ENCODE measurements around the gene AP3M1. TPM values are rescaled to one million over a fixed set of nuclear protein-coding genes. Genes with fewer than 3 reads are reported as not detected.

Gene AP3M1
- total RNA-seq, 1 experiment from 2014 or later, result 52.9 TPM

DNA sequence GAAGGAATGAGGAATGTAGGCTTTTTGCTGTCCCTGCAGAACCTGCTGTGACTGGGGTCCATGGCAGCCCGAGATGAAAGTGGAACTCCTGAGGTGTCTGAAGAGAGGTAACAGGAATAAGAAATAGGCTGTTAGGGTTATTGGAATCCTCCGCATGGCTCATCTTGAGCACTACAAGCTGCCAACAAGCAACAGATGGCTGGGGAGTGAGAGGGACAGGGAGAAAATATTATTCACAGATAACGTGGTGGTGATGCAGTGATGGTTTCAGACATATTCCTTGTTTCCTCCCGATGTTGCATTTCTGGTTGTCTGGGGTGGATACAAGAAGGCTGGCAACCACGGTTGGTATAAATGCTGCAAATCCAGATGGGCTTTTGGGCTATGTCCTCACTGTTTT is 46.1 kb downstream of the AP3M1 start:
- DNase-seq, result no peak
- Histone ChIP-seq H4K20me1 (ENCODE audit: insufficient read depth, low read depth, low read length) (no peaks in the 10 kb centered on the region), H3K4me3 (ENCODE audit: low read length) (no peak overlapping the region), H3K36me3 (ENCODE audit: insufficient read depth, low read length) (peaks cover 34% of the 10 kb centered on the region; the same call in 1 of the 2 replicates), H3K9me2 (replicated peaks; ENCODE audit: insufficient read depth, low read length) (no peaks in the 10 kb centered on the region), H3K27me3 (ENCODE audit: low read length) (no peaks in the 10 kb centered on the region), H3K27ac (ENCODE audit: low read length) (no peak overlapping the region), H3K4me1 (ENCODE audit: low read length) (peaks cover 10% of the 10 kb centered on the region), H3K79me2 (ENCODE audit: low read length) (no peaks in the 10 kb centered on the region), H3K9ac (ENCODE audit: low read length) (no peak overlapping the region), H2AFZ (ENCODE audit: low read length) (no peak overlapping the region), H3K4me2 (ENCODE audit: low read depth, low read length, poor library complexity, severe bottlenecking) (no peak overlapping the region), H3K9me3 (ENCODE audit: low read length) (no peaks in the 10 kb centered on the region)

- no peak overlapping the region for H3K9ac ChIP-seq (ENCODE audit: low read length)
- H3K27me3 ChIP-seq (ENCODE audit: low read length), result no peaks in the 10 kb centered on the region
- no peak overlapping the region for H3K4me3 ChIP-seq (ENCODE audit: low read length)
- no peak overlapping the region for H3K27ac ChIP-seq (ENCODE audit: low read length)
- no peaks in the 10 kb centered on the region for H3K9me2 ChIP-seq (replicated peaks; ENCODE audit: insufficient read depth, low read length)
- no peaks in the 10 kb centered on the region for H3K9me3 ChIP-seq (ENCODE audit: low read length)
- H3K36me3 ChIP-seq (ENCODE audit: insufficient read depth, low read length), result peaks cover 30% of the 10 kb centered on the region; the same call in 1 of the 2 replicates
- H4K20me1 ChIP-seq (ENCODE audit: insufficient read depth, low read depth, low read length), result no peaks in the 10 kb centered on the region
- no peak overlapping the region for H3K4me2 ChIP-seq (ENCODE audit: low read depth, low read length, poor library complexity, severe bottlenecking)
- DNase-seq, result peak; percentile 81
- H2AFZ ChIP-seq (ENCODE audit: low read length), result no peak overlapping the region
- no peaks in the 10 kb centered on the region for H3K79me2 ChIP-seq (ENCODE audit: low read length)
- H3K4me1 ChIP-seq (ENCODE audit: low read length), result peaks cover 12% of the 10 kb centered on the region
These were observed 46.9 kb downstream of the AP3M1 start for GRCh38 chr10:74103560-74104258.

DNA sequence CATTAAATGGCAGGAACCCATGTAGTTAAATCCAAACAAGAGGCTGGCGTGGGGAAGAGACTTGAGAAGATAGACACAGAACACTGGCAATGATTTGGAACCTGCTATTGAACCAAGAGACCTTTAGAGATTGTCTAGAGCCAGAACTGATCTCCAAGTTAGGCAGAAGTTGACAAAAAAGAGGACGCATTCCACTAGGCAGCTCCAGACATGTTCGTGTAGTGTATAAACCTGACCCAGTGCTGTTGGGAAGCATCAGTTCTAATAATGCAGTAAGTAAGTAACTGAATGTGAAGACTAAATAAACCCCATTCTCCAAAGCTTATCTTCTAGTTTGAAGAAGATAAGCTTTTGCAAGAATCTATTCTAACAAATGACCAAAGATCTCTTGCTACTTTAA is 50.8 kb downstream of the AP3M1 start:
- Histone ChIP-seq H3K4me3 (ENCODE audit: low read length) (no peak overlapping the region), H3K27ac (ENCODE audit: low read length) (0 out of 2 replicates have a peak overlapping the region, but pooled peaks have one; percentile 0), H3K9ac (ENCODE audit: low read length) (no peak overlapping the region), H2AFZ (ENCODE audit: low read length) (no peak overlapping the region), H3K27me3 (ENCODE audit: low read length) (no peaks in the 10 kb centered on the region), H3K36me3 (ENCODE audit: insufficient read depth, low read length) (peaks cover 24% of the 10 kb centered on the region; the same call in 1 of the 2 replicates), H3K9me3 (ENCODE audit: low read length) (no peaks in the 10 kb centered on the region), H3K4me2 (ENCODE audit: low read depth, low read length, poor library complexity, severe bottlenecking) (no peak overlapping the region), H3K79me2 (ENCODE audit: low read length) (no peaks in the 10 kb centered on the region), H3K4me1 (ENCODE audit: low read length) (peaks cover 20% of the 10 kb centered on the region), H3K9me2 (replicated peaks; ENCODE audit: insufficient read depth, low read length) (no peaks in the 10 kb centered on the region), H4K20me1 (ENCODE audit: insufficient read depth, low read depth, low read length) (no peaks in the 10 kb centered on the region)
- DNase-seq, result no peak

DNA sequence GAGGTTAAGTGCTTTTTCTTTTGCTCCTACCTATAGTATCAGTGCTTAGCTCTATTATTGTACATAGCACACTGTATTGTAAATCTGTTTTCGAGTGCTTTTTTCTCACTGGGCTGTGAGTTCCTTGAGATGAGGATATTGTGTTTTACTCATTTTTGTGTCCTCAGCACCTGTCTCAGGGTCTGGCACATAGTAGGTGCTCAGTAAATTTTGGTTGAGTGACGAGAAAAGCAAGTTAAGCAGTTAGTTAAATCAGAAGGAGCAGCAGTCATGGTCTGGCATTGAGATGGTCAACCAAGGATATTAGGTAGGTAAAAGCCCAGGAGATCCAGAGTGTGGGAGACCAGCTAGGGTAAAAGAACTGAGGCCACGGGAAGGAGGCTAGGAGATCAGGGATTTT is 51.2 kb downstream of the AP3M1 start:
- Histone ChIP-seq H3K9ac (ENCODE audit: low read length) (no peak overlapping the region), H3K27ac (ENCODE audit: low read length) (no peak overlapping the region), H3K79me2 (ENCODE audit: low read length) (no peaks in the 10 kb centered on the region), H3K4me2 (ENCODE audit: low read depth, low read length, poor library complexity, severe bottlenecking) (no peak overlapping the region), H3K9me2 (replicated peaks; ENCODE audit: insufficient read depth, low read length) (no peaks in the 10 kb centered on the region), H3K36me3 (ENCODE audit: insufficient read depth, low read length) (peaks cover 23% of the 10 kb centered on the region; the same call in 1 of the 2 replicates), H3K9me3 (ENCODE audit: low read length) (no peaks in the 10 kb centered on the region), H4K20me1 (ENCODE audit: insufficient read depth, low read depth, low read length) (no peaks in the 10 kb centered on the region), H2AFZ (ENCODE audit: low read length) (no peak overlapping the region), H3K4me3 (ENCODE audit: low read length) (no peak overlapping the region), H3K4me1 (ENCODE audit: low read length) (peaks cover 20% of the 10 kb centered on the region), H3K27me3 (ENCODE audit: low read length) (no peaks in the 10 kb centered on the region)
- no peak for DNase-seq

DNA sequence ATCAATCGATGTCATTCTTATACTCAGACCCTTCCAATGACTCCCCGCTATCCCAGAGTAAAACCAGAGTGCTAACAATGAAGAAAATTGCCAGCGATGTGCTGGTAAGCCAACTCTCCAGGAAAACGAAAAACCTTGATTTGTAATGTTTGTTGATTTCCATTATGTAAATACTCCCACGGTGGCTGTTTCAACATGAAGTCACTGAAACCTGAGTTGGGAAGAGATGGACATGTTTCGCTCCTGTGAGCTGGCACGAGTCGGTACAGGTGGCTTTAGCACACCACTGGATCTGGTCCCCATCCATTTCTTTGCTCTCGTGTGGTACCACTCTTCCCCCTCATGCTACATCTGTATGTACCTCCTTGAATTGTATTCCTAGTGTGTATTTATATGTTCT is 52.9 kb downstream of the AP3M1 start:
- Histone ChIP-seq H3K4me2 (ENCODE audit: low read depth, low read length, poor library complexity, severe bottlenecking) (no peak overlapping the region), H2AFZ (ENCODE audit: low read length) (no peak overlapping the region), H3K9ac (ENCODE audit: low read length) (no peak overlapping the region), H3K27me3 (ENCODE audit: low read length) (no peaks in the 10 kb centered on the region), H3K9me2 (replicated peaks; ENCODE audit: insufficient read depth, low read length) (no peaks in the 10 kb centered on the region), H3K4me3 (ENCODE audit: low read length) (no peak overlapping the region), H3K36me3 (ENCODE audit: insufficient read depth, low read length) (peaks cover 26% of the 10 kb centered on the region; the same call in 1 of the 2 replicates), H3K9me3 (ENCODE audit: low read length) (no peaks in the 10 kb centered on the region), H3K27ac (ENCODE audit: low read length) (no peak overlapping the region), H3K79me2 (ENCODE audit: low read length) (no peaks in the 10 kb centered on the region), H3K4me1 (ENCODE audit: low read length) (peaks cover 20% of the 10 kb centered on the region), H4K20me1 (ENCODE audit: insufficient read depth, low read depth, low read length) (no peaks in the 10 kb centered on the region)
- DNase-seq, result no peak

DNA sequence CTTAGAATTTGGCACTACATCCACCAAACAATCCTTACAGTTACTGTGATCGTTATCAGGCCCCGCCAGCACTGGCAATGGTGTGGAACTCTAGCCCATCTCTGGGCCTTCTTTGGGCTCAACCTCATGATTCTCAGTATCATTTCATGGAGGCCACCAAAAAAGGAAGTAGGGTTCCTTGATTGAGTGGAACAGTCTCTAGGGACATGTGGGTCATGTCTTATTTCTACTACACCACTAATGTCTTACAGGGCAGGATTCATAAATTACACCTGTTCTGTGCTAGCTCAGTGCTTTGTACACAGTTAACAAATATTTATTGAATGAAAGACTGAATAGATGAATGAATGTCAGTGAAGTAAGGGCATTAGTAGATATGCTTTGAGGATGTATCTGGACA is 53.9 kb downstream of the AP3M1 start:
- peak; percentile 61 for DNase-seq
- H3K36me3 ChIP-seq (ENCODE audit: insufficient read depth, low read length), result peaks cover 26% of the 10 kb centered on the region; the same call in 1 of the 2 replicates

DNA sequence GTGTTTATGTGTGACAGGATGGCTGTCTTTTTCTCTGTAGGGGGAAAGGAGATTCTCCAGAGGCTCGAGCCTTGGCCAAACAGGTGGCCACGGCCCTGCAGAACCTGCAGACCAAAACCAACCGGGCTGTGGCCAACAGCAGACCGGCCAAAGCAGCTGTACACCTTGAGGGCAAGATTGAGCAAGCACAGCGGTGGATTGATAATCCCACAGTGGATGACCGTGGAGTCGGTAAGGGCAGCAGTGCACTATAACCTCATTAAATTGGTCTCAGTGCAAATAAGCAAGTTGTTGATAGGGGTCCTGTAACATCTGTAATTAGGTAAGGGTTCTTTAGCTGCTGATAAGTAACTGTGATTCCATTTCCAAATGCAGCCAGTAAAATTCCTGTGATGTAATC is 56.4 kb downstream of the AP3M1 start:
- Histone ChIP-seq H3K9ac (ENCODE audit: low read length) (no peak overlapping the region), H4K20me1 (ENCODE audit: insufficient read depth, low read depth, low read length) (no peaks in the 10 kb centered on the region), H3K36me3 (ENCODE audit: insufficient read depth, low read length) (peaks cover 26% of the 10 kb centered on the region; the same call in 1 of the 2 replicates), H3K4me2 (ENCODE audit: low read depth, low read length, poor library complexity, severe bottlenecking) (no peak overlapping the region), H3K4me1 (ENCODE audit: low read length) (peaks cover 8% of the 10 kb centered on the region), H3K27ac (ENCODE audit: low read length) (no peak overlapping the region), H3K27me3 (ENCODE audit: low read length) (no peaks in the 10 kb centered on the region), H3K4me3 (ENCODE audit: low read length) (no peak overlapping the region), H3K9me2 (replicated peaks; ENCODE audit: insufficient read depth, low read length) (no peaks in the 10 kb centered on the region), H3K9me3 (ENCODE audit: low read length) (no peaks in the 10 kb centered on the region), H3K79me2 (ENCODE audit: low read length) (no peaks in the 10 kb centered on the region), H2AFZ (ENCODE audit: low read length) (no peak overlapping the region)
- DNase-seq, result no peak

More for the DNA sequence above, 53.9 kb downstream of the AP3M1 start:
- H3K4me3 ChIP-seq (ENCODE audit: low read length), result no peak overlapping the region
- no peaks in the 10 kb centered on the region for H4K20me1 ChIP-seq (ENCODE audit: insufficient read depth, low read depth, low read length)
- H3K27ac ChIP-seq (ENCODE audit: low read length), result no peak overlapping the region
- H3K4me1 ChIP-seq (ENCODE audit: low read length), result peaks cover 20% of the 10 kb centered on the region
- no peak overlapping the region for H3K4me2 ChIP-seq (ENCODE audit: low read depth, low read length, poor library complexity, severe bottlenecking)
- no peaks in the 10 kb centered on the region for H3K79me2 ChIP-seq (ENCODE audit: low read length)
- no peaks in the 10 kb centered on the region for H3K9me3 ChIP-seq (ENCODE audit: low read length)
- no peak overlapping the region for H3K9ac ChIP-seq (ENCODE audit: low read length)
- H2AFZ ChIP-seq (ENCODE audit: low read length), result no peak overlapping the region
- no peaks in the 10 kb centered on the region for H3K27me3 ChIP-seq (ENCODE audit: low read length)
- no peaks in the 10 kb centered on the region for H3K9me2 ChIP-seq (replicated peaks; ENCODE audit: insufficient read depth, low read length)

DNA sequence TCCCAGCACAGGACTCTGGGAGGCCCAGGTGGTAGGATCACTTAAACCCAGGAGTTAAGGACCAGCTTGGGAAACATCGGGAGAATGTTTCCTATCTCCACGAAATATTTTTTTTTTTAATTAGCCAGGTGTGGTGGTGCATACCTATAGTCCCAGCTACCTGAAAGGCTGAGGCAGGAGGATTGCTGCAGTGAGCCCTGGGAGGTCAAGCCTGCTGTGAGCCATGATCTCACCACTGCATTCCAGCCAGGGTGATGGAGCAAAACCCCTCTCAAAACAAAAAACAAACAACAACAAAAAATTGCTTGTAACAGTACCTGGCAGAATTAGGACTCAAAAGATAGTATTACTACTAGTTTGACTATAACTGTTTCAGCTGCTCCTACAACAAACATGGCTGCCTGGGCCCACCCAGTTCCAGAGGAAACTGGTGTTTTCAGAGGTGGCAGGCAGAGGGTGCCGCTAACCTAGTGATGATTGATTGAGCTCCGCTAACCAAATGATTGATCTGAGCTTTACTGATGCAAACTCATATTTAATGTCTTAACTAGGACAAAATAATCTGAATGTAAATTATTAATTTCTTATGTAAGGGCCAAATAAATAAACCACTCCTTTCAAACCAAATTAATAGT is 57.0 kb downstream of the AP3M1 start:
- peaks cover 26% of the 10 kb centered on the region; the same call in 1 of the 2 replicates for H3K36me3 ChIP-seq (ENCODE audit: insufficient read depth, low read length)
- H3K4me1 ChIP-seq (ENCODE audit: low read length), result peaks cover 8% of the 10 kb centered on the region
- H3K9ac ChIP-seq (ENCODE audit: low read length), result no peak overlapping the region
- no peak overlapping the region for H3K4me2 ChIP-seq (ENCODE audit: low read depth, low read length, poor library complexity, severe bottlenecking)
- DNase-seq, result no peak
- H3K79me2 ChIP-seq (ENCODE audit: low read length), result no peaks in the 10 kb centered on the region
- H4K20me1 ChIP-seq (ENCODE audit: insufficient read depth, low read depth, low read length), result no peaks in the 10 kb centered on the region
- H3K9me2 ChIP-seq (replicated peaks; ENCODE audit: insufficient read depth, low read length), result no peaks in the 10 kb centered on the region
- no peak overlapping the region for H2AFZ ChIP-seq (ENCODE audit: low read length)
- no peaks in the 10 kb centered on the region for H3K9me3 ChIP-seq (ENCODE audit: low read length)
- H3K4me3 ChIP-seq (ENCODE audit: low read length), result no peak overlapping the region
- H3K27me3 ChIP-seq (ENCODE audit: low read length), result no peaks in the 10 kb centered on the region
- H3K27ac ChIP-seq (ENCODE audit: low read length), result no peak overlapping the region

Data from Karpas-422 (cell line).